Thymus (tissue), 11 donors: ENCODE data around the gene TATDN2. TPM values are rescaled to one million over a fixed set of nuclear protein-coding genes. Genes with fewer than 3 reads are reported as not detected.

Source experiments
- DNase-seq, 9 donors: peaks; one replicate each; pipeline ENCODE4 v3.0.0-alpha.2; 2013; ENCODE audit warnings: low spot score in 9 of 9, low read depth in 6 of 9, missing footprints in 1 of 9
- H3K27ac ChIP-seq, 2 donors: one replicate each; pipeline ENCODE4 v1.5.1; 2013; ENCODE audit warnings: control low read depth in 1 of 2, low read depth in 1 of 2, low read length in 1 of 2, mild to moderate bottlenecking in 1 of 2, moderate library complexity in 1 of 2
- H3K27me3 ChIP-seq, 2 donors: one replicate each; pipeline ENCODE4 v1.5.1; 2013; ENCODE audit warnings: low read length in 1 of 2; ENCODE audit not compliant: control insufficient read depth in 2 of 2, insufficient read depth in 1 of 2
- H3K36me3 ChIP-seq, 2 donors: one replicate each; pipeline ENCODE4 v1.5.1; 2013; ENCODE audit warnings: low read length in 1 of 2, mild to moderate bottlenecking in 1 of 2, moderate library complexity in 1 of 2; ENCODE audit not compliant: control insufficient read depth in 2 of 2, insufficient read depth in 2 of 2
- H3K4me1 ChIP-seq, 2 donors: one replicate each; pipeline ENCODE4 v1.5.1; 2013; ENCODE audit warnings: low read length in 2 of 2; ENCODE audit not compliant: control insufficient read depth in 2 of 2, insufficient read depth in 2 of 2
- H3K4me3 ChIP-seq, 2 donors: one replicate each; pipeline ENCODE4 v1.5.1; 2013; ENCODE audit warnings: low read length in 2 of 2, control low read depth in 1 of 2, mild to moderate bottlenecking in 1 of 2
- H3K9me3 ChIP-seq, 2 donors: one replicate each; pipeline ENCODE4 v1.5.1; 2013; ENCODE audit warnings: low read length in 1 of 2, mild to moderate bottlenecking in 1 of 2; ENCODE audit not compliant: control insufficient read depth in 2 of 2, insufficient read depth in 1 of 2
- WGBS: extraction: QIAGEN DNeasy Blood & Tissue Kit; methylation state at CpG from one replicate; pipeline ENCODE4 v1.1.7; 2013; 5-methylcytosine and 5-hydroxymethylcytosine counted together
- polyA plus RNA-seq: library from polyadenylated mRNA; stranded (reverse); fragments of 200-250 nt; gene quantifications from one replicate; pipeline ENCODE4 v1.2.3, GENCODE V29; 2013
- total RNA-seq: library from RNA; stranded (reverse); fragments of 120-200 nt; gene quantifications from one replicate; pipeline ENCODE4 v1.2.4, GENCODE V29; 2013
- donor health status: healthy.

Gene TATDN2
- total and polyA plus RNA-seq, 2 donors = 19.2 to 24.4 TPM

DNA sequence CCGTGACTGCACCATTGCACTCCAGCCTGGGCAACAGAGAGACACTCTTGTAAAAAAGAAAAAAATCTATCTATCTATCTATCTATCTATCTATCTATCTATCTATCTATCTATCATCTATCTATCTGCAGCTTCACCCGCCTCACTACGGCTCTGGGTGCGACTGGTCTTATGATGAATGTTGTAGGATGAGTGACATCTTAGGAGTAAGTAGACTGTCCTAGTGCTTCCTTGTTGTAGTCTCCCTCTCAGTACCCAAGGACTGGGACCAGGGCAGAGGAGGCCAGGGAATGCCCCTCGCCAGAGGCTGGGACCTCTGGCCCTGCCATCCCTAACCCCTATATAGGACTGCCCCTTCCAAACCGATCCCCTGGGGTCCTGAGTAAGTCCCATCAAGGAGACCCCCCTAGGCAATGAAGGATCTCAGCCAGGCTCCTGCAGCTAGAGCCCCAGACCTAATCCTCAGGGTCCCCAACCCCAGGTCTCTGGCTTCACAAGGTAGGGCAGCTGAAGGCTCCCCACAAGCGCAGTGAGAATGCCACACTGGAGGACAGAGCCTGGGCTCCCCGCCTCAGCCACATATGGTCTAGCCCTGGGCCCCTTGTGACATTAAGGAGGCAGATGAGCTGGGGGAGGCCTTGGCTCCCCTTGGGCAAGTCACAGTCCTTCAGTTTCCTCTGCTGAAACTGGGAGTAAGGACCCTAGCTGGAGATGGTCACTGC, 73.5 kb downstream of the TATDN2 start:
- no peak overlapping the region for H3K27ac ChIP-seq
- DNase-seq = peak in 1 of 9 donors; percentile 12
- peaks cover 18% of the 10 kb centered on the region in 2 donors for H3K36me3 ChIP-seq
- peaks cover 9 to 19% of the 10 kb centered on the region in 2 donors for H3K4me1 ChIP-seq
- WGBS = 97% methylated on average over 8 of the region's 8 CpGs
- peaks cover 0 to 6% of the 10 kb centered on the region in 2 donors for H3K27me3 ChIP-seq
- no peak overlapping the region for H3K4me3 ChIP-seq
- no peaks in the 10 kb centered on the region for H3K9me3 ChIP-seq

DNA sequence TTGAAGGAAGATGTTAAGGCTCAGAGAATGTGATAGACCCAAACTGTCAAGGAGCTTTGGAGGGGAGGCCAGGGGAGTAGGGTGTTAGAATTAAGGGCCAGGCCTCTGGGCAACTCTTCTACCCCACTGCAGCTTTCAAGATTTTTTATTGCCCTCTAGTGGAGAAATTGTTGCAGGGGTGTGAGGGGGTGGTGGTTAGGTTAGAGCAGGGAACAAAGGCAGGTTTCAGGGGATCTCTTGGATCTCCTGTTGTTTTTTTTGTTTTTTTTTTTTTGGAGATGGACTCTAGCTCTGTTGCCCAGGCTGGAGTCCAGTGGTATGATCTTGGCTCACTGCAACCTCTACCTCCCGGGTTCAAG, 74.1 kb downstream of the TATDN2 start:
- peaks cover 0 to 6% of the 10 kb centered on the region in 2 donors for H3K27me3 ChIP-seq
- peak in 5 of 9 donors; percentile 11 to 58 (median 26) for DNase-seq
- peaks cover 12 to 13% of the 10 kb centered on the region in 2 donors for H3K36me3 ChIP-seq
- 94% methylated on average over 1 of the region's 1 CpG for WGBS
- H3K4me1 ChIP-seq = peaks cover 9 to 19% of the 10 kb centered on the region in 2 donors
- H3K4me3 ChIP-seq = no peak overlapping the region
- H3K27ac ChIP-seq = no peak overlapping the region
- H3K9me3 ChIP-seq = no peaks in the 10 kb centered on the region

DNA sequence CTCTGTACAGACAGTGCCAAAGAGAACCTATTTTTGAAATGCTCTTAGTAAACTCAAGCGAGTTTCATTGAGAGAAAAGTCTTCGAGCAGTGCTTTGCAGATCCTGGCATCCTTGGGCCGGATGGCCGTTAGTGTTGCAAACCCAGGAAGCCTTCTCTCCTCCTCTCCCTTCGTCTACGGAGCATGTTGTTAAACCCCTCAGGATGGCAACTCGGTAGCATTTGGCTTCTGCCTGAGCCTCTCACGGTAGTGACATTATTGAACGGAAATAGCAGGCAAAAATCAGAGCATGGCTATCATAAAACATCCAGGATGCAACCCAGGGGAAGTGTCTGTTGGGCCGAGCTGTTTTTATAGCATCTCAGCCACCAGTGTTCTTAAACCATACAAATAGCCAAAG, 79.3 kb downstream of the TATDN2 start:
- 78% methylated on average over 10 of the region's 10 CpGs for WGBS
- no peak overlapping the region for H3K27ac ChIP-seq
- no peaks in the 10 kb centered on the region for H3K4me1 ChIP-seq
- no peak for DNase-seq
- no peak overlapping the region for H3K4me3 ChIP-seq
- H3K27me3 ChIP-seq = peaks cover 3 to 31% of the 10 kb centered on the region in 2 donors
- no peaks in the 10 kb centered on the region for H3K36me3 ChIP-seq
- H3K9me3 ChIP-seq = no peaks in the 10 kb centered on the region

DNA sequence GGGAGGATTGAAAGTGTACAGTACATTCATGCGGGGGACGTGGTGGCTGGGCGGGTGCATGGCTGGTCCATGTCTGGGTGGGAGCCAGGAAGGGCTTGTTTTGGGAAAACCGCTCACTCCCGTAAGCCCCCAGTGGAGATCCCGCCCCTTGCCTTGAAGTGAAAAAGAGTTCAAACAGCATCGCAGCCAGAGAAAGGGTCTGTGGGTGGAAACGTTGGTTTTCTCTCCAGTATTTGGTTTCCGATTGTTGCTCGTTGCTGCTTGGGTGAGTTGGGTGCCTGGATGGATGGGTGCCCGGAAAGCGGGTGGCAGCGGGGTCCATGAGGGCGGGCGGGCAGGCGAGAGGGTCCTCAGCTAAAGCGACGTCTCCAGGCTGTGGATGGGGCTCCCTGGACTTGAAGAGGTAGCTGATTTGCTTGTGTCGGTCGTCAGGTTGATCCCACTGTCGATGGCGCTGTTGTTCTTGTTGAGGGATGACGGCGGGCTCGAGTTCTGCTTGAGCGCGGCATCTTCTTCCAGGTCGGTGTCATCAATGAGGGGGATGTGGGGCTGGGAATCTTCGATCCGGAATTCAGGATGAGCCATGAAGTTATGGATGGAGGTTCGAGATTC, 80.3 kb downstream of the TATDN2 start:
- DNase-seq = no peak
- Histone ChIP-seq H3K27me3 (peaks cover 3 to 31% of the 10 kb centered on the region in 2 donors), H3K9me3 (no peaks in the 10 kb centered on the region), H3K27ac (no peak overlapping the region), H3K36me3 (no peaks in the 10 kb centered on the region), H3K4me3 (no peak overlapping the region), H3K4me1 (peaks cover 0 to 9% of the 10 kb centered on the region in 2 donors)
- WGBS = 66% methylated on average over 31 of the region's 31 CpGs

DNA sequence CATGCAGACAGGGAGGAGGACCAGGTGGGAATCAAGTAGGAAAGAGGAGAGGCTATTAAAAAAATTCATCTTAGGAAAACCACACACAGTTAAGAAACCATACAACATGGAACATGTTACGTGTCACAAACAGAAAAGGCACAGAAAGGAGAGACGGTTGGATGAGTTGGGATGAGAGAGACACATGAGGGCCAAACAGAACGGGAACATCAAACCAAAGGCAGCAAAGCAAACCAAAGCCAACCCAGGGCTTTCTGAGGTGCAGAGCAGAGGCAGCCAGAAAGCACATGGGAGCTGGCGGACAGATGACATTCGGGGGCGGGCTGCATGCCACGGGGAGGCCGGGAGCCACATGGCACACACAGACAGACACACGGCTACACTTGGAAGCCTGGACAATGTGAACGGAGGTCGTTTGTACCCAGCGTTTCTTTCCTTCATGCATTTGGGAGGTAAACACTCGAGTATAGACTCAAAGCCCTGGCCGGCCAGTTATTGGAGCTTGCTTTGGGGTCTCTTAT, 81.3 kb downstream of the TATDN2 start:
- H3K4me1 ChIP-seq = peaks cover 0 to 13% of the 10 kb centered on the region in 2 donors
- no peak for DNase-seq
- H3K27ac ChIP-seq = no peak overlapping the region
- H3K4me3 ChIP-seq = no peak overlapping the region
- 93% methylated on average over 14 of the region's 14 CpGs for WGBS
- no peaks in the 10 kb centered on the region for H3K36me3 ChIP-seq
- no peaks in the 10 kb centered on the region for H3K9me3 ChIP-seq
- H3K27me3 ChIP-seq = peaks cover 3 to 31% of the 10 kb centered on the region in 2 donors

DNA sequence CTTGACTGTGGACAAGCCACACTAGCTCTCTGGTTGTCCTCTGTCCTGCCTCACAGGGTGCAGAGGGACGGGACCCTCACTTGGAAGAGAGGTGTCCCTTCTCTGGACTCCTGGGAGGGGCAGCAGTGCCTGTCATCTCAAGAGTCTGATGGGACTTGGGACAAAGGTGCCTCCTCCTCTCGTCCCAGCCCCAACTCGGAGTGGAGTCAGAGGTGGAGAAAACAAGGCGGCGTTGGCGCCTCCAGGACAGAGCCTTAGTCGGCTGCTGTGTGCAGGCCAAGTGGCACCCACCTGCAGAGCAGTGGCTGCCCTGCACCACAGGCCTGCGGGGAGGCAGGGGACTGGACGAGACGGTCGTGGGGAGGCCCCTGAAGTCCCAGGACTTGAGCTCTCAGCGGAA, 82.1 kb downstream of the TATDN2 start:
- DNase-seq = no peak
- Histone ChIP-seq H3K9me3 (no peaks in the 10 kb centered on the region), H3K27me3 (peaks cover 3 to 31% of the 10 kb centered on the region in 2 donors), H3K4me1 (peaks cover 0 to 16% of the 10 kb centered on the region in 2 donors), H3K27ac (no peak overlapping the region), H3K36me3 (no peaks in the 10 kb centered on the region), H3K4me3 (no peak overlapping the region)
- WGBS = 95% methylated on average over 12 of the region's 12 CpGs

Other genes starting within 250 kb of the TATDN2 start
- 25.5 TPM for gene FANCD2, start 222.0 kb upstream of the TATDN2 start, total RNA-seq
- gene FANCD2, start 222.0 kb upstream of the TATDN2 start, polyA plus RNA-seq = 6.6 TPM
- not detected for gene FANCD2OS, start 140.2 kb upstream of the TATDN2 start, total RNA-seq
- 0.18 TPM for gene FANCD2OS, start 140.2 kb upstream of the TATDN2 start, polyA plus RNA-seq
- gene BRK1, start 132.8 kb upstream of the TATDN2 start, total RNA-seq = 124 TPM
- gene BRK1, start 132.8 kb upstream of the TATDN2 start, polyA plus RNA-seq = 222 TPM
- gene VHL, start 106.7 kb upstream of the TATDN2 start, total RNA-seq = 40.8 TPM
- 78.0 TPM for gene VHL, start 106.7 kb upstream of the TATDN2 start, polyA plus RNA-seq
- gene IRAK2, start 83.5 kb upstream of the TATDN2 start, total RNA-seq = 3.9 TPM
- gene IRAK2, start 83.5 kb upstream of the TATDN2 start, polyA plus RNA-seq = 3.3 TPM
- gene GHRL, start 44.5 kb downstream of the TATDN2 start, total RNA-seq = 2.4 TPM
- 3.7 TPM for gene GHRL, start 44.5 kb downstream of the TATDN2 start, polyA plus RNA-seq
- gene SEC13, start 72.7 kb downstream of the TATDN2 start, total RNA-seq = 112 TPM
- gene SEC13, start 72.7 kb downstream of the TATDN2 start, polyA plus RNA-seq = 63.0 TPM